Neural crest cell (in vitro differentiated cells): ENCODE measurements around the gene LSM7. TPM values are rescaled to one million over a fixed set of nuclear protein-coding genes. Genes with fewer than 3 reads are reported as not detected.

Experiments
- DNase-seq: peaks from one replicate; pipeline ENCODE4 v3.0.0; 2021; ENCODE audit warnings: low read depth, mixed read lengths, low spot score
- H3K27ac Mint-ChIP-seq: one replicate; pipeline ENCODE4 v1.8.0; 2021; ENCODE audit warnings: mild to moderate bottlenecking, mixed read lengths; ENCODE audit not compliant: unreplicated experiment
- H3K27me3 Mint-ChIP-seq: 2 replicates; pipeline ENCODE4 v1.8.0; 2021; ENCODE audit warnings: low read depth, mild to moderate bottlenecking, mixed read lengths
- H3K36me3 Mint-ChIP-seq: 2 replicates; pipeline ENCODE4 v1.8.0; 2021; ENCODE audit warnings: low read depth, mild to moderate bottlenecking, mixed read lengths
- H3K4me1 Mint-ChIP-seq: 2 replicates; pipeline ENCODE4 v1.8.0; 2021; ENCODE audit warnings: mixed read lengths
- H3K4me3 Mint-ChIP-seq: one replicate; pipeline ENCODE4 v1.8.0; 2021; ENCODE audit warnings: mild to moderate bottlenecking, mixed read lengths
- H3K9me3 Mint-ChIP-seq: 2 replicates; pipeline ENCODE4 v1.8.0; 2021; ENCODE audit warnings: mixed read lengths
- total RNA-seq: library from RNA; stranded (reverse); gene quantifications from 2 replicates; pipeline ENCODE4 v1.2.1, GENCODE V29; 2021
- TF ChIP-seq, protein P1 (sequence below): fragments of 200-600 bp; sonication (generic); conservative IDR thresholded peaks from 2 replicates; pipeline ENCODE4 v1.5.0; 2021; ENCODE audit warnings: antibody characterized with exemption, mild to moderate bottlenecking

LSM7 gene
- total RNA-seq, 1 donor from 2014 or later = 198 TPM

DNA sequence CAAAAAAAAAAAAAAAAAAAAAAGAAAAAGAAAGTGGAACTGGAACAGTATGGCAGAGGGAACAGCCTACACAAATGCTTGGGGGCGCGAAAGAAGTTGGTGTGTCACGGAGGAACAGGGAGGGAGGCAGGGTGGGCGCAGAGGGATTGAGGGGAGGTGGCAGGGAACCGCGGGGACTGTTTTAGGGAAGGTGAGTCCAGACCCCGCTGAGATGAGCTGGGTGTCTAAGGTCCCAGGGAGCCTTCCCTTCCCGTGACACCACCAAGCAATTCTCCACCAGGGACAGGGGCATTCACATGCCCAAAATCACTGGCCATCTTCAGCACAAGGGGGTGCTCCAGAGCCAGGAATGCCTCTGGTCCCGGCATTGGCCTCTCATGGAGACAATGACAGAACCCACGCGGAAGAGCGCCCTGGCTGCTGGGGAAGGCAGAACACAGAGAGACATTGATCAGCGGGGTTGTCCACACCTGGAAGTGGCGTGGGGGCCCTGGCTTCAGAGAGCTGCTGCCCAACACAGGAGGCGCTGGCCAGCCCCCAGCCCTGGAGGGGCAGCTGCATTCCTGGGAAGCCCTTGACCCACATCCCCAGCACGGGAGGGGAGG, 53.4 kb downstream of the LSM7 start:
- H3K4me3 Mint-ChIP-seq = peak overlapping the region; percentile 89
- DNase-seq = peak; percentile 66
- peak overlapping the region; percentile 81 for H3K27ac Mint-ChIP-seq

DNA sequence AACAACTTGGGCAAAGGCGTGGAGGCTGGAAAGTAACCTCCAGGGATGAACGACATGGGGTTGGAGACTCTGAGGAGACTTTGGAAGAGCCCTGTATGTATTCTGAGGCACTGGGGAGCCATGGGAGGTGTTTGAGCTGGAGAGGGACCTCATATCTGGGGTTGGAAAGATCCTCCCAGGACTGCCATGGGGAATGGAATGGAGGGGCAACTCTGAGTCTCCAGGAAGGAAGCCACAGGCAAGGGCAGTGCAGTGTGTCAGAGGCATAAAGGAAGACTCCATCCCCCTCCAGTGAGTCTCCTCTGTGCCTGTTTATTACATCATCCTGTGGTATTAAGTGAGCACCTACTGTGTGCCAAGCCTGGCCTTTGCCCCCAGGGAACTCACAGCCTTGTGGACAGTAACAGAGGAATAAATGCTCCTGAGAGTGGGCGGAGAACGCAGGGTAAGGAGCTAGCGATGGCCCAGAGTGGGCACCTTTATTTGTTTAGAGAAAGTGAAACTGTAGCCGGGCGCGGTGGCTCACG, 54.1 kb downstream of the LSM7 start:
- Mint-ChIP-seq H3K4me1 (peaks cover 25% of the 10 kb centered on the region), H3K9me3 (no peaks in the 10 kb centered on the region), H3K36me3 (peaks cover 12% of the 10 kb centered on the region), H3K27me3 (peaks cover 10% of the 10 kb centered on the region), H3K4me3 (peak overlapping the region; percentile 77), H3K27ac (peak overlapping the region; percentile 67)
- no peak for DNase-seq
- TF ChIP-seq, protein P1, sequence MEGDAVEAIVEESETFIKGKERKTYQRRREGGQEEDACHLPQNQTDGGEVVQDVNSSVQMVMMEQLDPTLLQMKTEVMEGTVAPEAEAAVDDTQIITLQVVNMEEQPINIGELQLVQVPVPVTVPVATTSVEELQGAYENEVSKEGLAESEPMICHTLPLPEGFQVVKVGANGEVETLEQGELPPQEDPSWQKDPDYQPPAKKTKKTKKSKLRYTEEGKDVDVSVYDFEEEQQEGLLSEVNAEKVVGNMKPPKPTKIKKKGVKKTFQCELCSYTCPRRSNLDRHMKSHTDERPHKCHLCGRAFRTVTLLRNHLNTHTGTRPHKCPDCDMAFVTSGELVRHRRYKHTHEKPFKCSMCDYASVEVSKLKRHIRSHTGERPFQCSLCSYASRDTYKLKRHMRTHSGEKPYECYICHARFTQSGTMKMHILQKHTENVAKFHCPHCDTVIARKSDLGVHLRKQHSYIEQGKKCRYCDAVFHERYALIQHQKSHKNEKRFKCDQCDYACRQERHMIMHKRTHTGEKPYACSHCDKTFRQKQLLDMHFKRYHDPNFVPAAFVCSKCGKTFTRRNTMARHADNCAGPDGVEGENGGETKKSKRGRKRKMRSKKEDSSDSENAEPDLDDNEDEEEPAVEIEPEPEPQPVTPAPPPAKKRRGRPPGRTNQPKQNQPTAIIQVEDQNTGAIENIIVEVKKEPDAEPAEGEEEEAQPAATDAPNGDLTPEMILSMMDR = no peak

More for the DNA sequence above, 53.4 kb downstream of the LSM7 start:
- TF ChIP-seq, protein P1 = peak; percentile 72
- peaks cover 10% of the 10 kb centered on the region for H3K27me3 Mint-ChIP-seq
- peaks cover 25% of the 10 kb centered on the region for H3K4me1 Mint-ChIP-seq
- H3K9me3 Mint-ChIP-seq = no peaks in the 10 kb centered on the region
- peaks cover 12% of the 10 kb centered on the region for H3K36me3 Mint-ChIP-seq

DNA sequence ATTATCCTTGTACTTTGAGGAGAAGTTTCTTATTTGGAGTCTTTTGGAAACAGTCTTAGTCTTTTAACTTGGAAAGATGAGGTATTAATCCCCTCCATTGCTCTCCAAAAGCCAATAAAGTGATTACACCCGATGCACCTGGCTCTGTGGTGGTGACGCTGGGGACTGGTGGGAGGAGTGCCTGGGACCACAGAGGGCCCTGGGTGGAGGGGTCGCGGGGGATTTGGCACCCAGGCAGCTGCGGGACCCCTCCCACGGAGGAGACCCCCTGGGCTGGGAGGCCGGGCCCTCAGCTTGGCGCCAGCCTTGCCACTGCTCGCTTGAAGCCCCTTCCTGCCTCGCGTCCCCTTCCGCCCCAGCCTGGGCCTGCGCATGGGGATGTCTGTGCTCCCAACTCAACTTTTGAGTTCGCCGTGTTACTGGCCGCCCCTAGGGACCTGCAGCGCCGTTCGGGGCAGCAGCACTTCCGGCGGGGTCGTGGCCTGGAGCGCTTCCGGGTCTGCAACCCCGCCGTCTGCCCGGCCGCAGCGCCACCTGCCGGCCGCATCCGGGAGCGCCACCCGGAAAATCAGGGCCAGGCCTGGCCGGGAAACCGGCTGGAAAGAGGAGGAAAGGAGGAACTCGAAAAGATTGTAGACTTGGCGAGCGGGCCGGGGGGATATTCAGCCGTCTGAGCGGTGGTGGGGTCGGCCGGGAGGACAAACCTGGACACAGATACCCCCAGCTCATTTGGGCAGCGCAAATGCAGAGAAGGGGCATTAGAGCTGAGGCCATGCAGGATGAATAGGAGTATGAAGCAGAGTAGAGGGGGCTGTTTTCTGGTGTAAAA, 54.8 kb downstream of the LSM7 start:
- H3K4me1 Mint-ChIP-seq = peaks cover 27% of the 10 kb centered on the region
- TF ChIP-seq, protein P1 = peak; percentile 98
- H3K9me3 Mint-ChIP-seq = no peaks in the 10 kb centered on the region
- H3K4me3 Mint-ChIP-seq = peak overlapping the region; percentile 77
- peak; percentile 94 for DNase-seq
- H3K27ac Mint-ChIP-seq = peak overlapping the region; percentile 67
- peaks cover 10% of the 10 kb centered on the region for H3K27me3 Mint-ChIP-seq
- peaks cover 12% of the 10 kb centered on the region for H3K36me3 Mint-ChIP-seq

Other genes with a start within 250 kb of the LSM7 start
- 40.0 and 42.1 TPM in 2 replicates for gene MOB3A, start 232.3 kb downstream of the LSM7 start, total RNA-seq
- gene IZUMO4, start 231.7 kb downstream of the LSM7 start, total RNA-seq = 5.5 and 5.6 TPM in 2 replicates
- gene AP3D1, start 177.0 kb downstream of the LSM7 start, total RNA-seq = 142 and 146 TPM in 2 replicates
- gene DOT1L, start 164.7 kb downstream of the LSM7 start, total RNA-seq = 117 and 127 TPM in 2 replicates
- 132 and 137 TPM in 2 replicates for gene PLEKHJ1, start 92.3 kb downstream of the LSM7 start, total RNA-seq
- gene SF3A2, start 91.8 kb downstream of the LSM7 start, total RNA-seq = 186 and 189 TPM in 2 replicates
- gene AMH, start 79.3 kb downstream of the LSM7 start, total RNA-seq = 71.6 and 79.1 TPM in 2 replicates
- 0.40 and 0.71 TPM in 2 replicates for gene JSRP1, start 72.2 kb downstream of the LSM7 start, total RNA-seq
- not detected in 2 replicates for gene PEAK3, start 46.4 kb downstream of the LSM7 start, total RNA-seq
- not detected in 2 replicates for gene LINGO3, start 20.4 kb downstream of the LSM7 start, total RNA-seq
- 117 and 119 TPM in 2 replicates for gene SPPL2B, start 98 bp upstream of the LSM7 start, total RNA-seq
- gene TMPRSS9, start 31.7 kb upstream of the LSM7 start, total RNA-seq = 0.12 TPM in 1 of 2 replicates, not detected in the other
- gene TIMM13, start 99.0 kb upstream of the LSM7 start, total RNA-seq = 145 and 155 TPM in 2 replicates
- 201 and 206 TPM in 2 replicates for gene LMNB2, start 128.4 kb upstream of the LSM7 start, total RNA-seq
- gene GADD45B, start 147.5 kb upstream of the LSM7 start, total RNA-seq = 3.3 and 4.1 TPM in 2 replicates